Left ventricle myocardium inferior (tissue), 1 donor: ENCODE measurements around the gene GNAS. TPM values are rescaled to one million over a fixed set of nuclear protein-coding genes. Genes with fewer than 3 reads are reported as not detected.

Source experiments
- DNase-seq: peaks from one replicate; pipeline ENCODE4 v3.0.0-alpha.2; 2020
- H3K27ac ChIP-seq: fragments of 200-600 bp; replicated peaks from 2 replicates; pipeline ENCODE4 v1.8.0; 2021
- H3K27me3 ChIP-seq: fragments of 200-600 bp; 2 replicates; pipeline ENCODE4 v1.8.0; 2021; ENCODE audit warnings: low read depth
- H3K36me3 ChIP-seq: fragments of 200-600 bp; 2 replicates; pipeline ENCODE4 v1.8.0; 2021
- H3K4me1 ChIP-seq: fragments of 200-600 bp; 2 replicates; pipeline ENCODE4 v1.8.0; 2021
- H3K4me3 ChIP-seq: fragments of 200-600 bp; 2 replicates; pipeline ENCODE4 v1.8.0; 2021; ENCODE audit warnings: mild to moderate bottlenecking, moderate library complexity
- H3K9me3 ChIP-seq: fragments of 200-600 bp; replicated peaks from 2 replicates; pipeline ENCODE4 v1.8.0; 2021
- intact Hi-C: fragments of 100-400 bp; cut with micrococcal nuclease; formaldehyde crosslinking; loops from one replicate; pipeline ENCODE4 v1.11.0; 2022
- total RNA-seq: library from RNA; stranded (reverse); fragmentation: NEBNext Ultra II Directional; extraction: Animal tissue kit (Norgen Biotek cat#: 25700); gene quantifications from one replicate; pipeline ENCODE4 v1.2.1, GENCODE V29; 2021
- TF ChIP-seq, protein P1 (sequence below): fragments of 200-600 bp; IDR thresholded peaks from 2 replicates; pipeline ENCODE4 v1.8.0; 2021; ENCODE audit warnings: antibody characterized with exemption, mild to moderate bottlenecking, borderline replicate concordance
- donor health status: DM: no; HTN: yes; CAD: no; lungs with severe emphysema.

Gene GNAS
- total RNA-seq, 1 donor from 2014 or later, result 1,444 TPM

DNA sequence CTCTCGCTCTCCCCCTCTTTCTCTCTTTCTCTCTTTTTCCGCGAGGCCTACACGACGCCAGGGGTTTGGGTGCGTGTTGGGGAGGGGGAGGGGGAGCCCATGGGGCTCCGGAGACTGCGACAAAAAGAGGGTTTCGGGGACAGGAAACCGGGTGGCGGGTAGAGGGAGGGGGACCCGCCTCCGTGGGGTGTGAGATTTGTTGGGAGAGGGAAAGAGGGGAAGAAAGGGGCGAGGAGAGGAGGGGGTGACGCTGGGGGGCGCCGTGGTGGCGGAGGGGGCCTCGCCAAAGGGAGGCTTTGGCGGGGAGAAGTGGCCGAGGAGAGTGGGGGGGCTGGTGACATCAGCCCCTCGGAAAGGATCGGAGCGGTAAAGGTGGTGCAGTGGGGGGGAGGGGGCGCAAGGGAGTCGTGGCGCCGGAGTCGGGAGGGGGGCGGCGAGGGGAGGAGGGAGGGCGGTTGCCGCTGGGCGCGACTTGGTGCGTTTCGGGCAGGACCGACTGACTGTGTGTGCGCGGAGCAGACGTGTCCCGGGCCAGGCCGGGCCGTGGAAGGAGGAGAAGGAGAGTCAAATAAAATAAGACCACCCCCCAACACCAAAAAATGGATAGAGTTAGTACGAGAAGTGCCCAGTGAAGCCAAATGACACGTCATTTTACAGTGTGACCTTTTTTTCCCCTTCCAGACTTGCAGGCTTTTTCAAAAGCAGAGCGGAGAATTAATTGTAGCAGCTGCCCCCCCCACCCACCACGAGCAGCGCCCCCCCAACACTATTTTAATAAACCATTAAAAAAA, 39.8 kb downstream of the GNAS start:
- intact Hi-C loops, result no loop called here
- peaks cover 64% of the 10 kb centered on the region for H3K4me1 ChIP-seq

DNA sequence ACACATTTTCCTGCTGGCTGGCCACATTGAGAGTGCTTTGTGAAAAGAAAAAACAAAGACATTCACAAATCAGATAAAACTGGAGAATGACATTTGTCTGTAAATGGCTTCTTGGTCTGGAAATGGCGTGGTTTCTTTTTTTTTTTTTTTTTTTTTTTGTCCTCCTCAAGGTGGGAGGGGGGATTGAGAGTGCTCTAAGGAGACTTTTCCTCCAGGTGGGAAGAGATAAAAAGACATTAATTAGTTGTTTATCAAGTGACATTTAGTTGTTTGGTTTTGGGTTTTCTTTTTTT, 40.4 kb downstream of the GNAS start:
- DNase-seq, result no peak
- TF ChIP-seq, protein P1, sequence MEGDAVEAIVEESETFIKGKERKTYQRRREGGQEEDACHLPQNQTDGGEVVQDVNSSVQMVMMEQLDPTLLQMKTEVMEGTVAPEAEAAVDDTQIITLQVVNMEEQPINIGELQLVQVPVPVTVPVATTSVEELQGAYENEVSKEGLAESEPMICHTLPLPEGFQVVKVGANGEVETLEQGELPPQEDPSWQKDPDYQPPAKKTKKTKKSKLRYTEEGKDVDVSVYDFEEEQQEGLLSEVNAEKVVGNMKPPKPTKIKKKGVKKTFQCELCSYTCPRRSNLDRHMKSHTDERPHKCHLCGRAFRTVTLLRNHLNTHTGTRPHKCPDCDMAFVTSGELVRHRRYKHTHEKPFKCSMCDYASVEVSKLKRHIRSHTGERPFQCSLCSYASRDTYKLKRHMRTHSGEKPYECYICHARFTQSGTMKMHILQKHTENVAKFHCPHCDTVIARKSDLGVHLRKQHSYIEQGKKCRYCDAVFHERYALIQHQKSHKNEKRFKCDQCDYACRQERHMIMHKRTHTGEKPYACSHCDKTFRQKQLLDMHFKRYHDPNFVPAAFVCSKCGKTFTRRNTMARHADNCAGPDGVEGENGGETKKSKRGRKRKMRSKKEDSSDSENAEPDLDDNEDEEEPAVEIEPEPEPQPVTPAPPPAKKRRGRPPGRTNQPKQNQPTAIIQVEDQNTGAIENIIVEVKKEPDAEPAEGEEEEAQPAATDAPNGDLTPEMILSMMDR, result no peak
- peaks cover 68% of the 10 kb centered on the region for H3K4me1 ChIP-seq

More for the DNA sequence above, 39.8 kb downstream of the GNAS start:
- Histone ChIP-seq H3K36me3 (no peaks in the 10 kb centered on the region), H3K9me3 (no peaks in the 10 kb centered on the region), H3K27ac (peak overlapping the region; percentile 98), H3K27me3 (no peaks in the 10 kb centered on the region), H3K4me3 (peak overlapping the region; percentile 91)
- DNase-seq, result peak; percentile 82
- TF ChIP-seq, protein P1, result no peak

DNA sequence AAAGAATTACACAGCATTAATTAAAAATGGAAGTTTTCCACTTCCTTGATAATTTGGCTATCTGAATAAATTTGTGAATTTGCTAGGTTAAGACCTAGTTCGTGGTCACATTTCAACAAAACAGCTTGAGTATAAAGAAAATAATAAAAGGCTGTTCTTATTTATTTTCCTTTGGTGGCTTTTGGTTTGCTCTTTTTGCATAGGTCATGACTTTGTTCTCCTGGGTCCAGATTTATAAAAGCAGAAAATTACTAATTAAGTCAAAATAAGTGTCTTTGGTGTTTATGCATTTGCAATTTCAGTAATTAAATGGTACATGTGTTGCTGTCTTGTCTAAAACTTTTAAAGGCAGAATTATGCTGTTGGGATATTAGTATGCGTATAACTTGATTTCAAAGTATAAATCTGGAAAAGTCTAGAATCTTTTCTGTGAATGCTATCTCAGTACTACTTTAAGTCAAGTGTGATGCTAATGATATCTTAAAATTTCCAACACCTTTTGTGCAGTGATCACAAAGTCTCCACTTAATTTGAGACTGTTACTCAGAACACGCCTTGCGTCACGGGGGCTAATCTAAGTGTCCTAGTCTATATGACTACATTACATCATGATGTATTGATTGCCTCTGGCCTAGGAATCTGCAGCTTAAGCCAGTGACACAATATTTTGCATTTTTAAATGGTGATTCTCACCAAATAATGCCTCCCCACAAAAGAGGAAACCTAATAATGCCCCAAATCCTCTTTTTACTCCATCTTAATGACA, 41.0 kb downstream of the GNAS start:
- no peak for DNase-seq
- intact Hi-C loops, result no loop called here
- no peaks in the 10 kb centered on the region for H3K36me3 ChIP-seq
- peak overlapping the region; percentile 98 for H3K27ac ChIP-seq
- TF ChIP-seq, protein P1, result no peak
- peak overlapping the region; percentile 91 for H3K4me3 ChIP-seq
- H3K27me3 ChIP-seq, result no peaks in the 10 kb centered on the region
- peaks cover 68% of the 10 kb centered on the region for H3K4me1 ChIP-seq
- no peaks in the 10 kb centered on the region for H3K9me3 ChIP-seq

More for the DNA sequence above, 40.4 kb downstream of the GNAS start:
- H3K4me3 ChIP-seq, result peak overlapping the region; percentile 91
- intact Hi-C loops, result no loop called here
- H3K36me3 ChIP-seq, result no peaks in the 10 kb centered on the region
- no peaks in the 10 kb centered on the region for H3K9me3 ChIP-seq
- peak overlapping the region; percentile 98 for H3K27ac ChIP-seq
- no peaks in the 10 kb centered on the region for H3K27me3 ChIP-seq

DNA sequence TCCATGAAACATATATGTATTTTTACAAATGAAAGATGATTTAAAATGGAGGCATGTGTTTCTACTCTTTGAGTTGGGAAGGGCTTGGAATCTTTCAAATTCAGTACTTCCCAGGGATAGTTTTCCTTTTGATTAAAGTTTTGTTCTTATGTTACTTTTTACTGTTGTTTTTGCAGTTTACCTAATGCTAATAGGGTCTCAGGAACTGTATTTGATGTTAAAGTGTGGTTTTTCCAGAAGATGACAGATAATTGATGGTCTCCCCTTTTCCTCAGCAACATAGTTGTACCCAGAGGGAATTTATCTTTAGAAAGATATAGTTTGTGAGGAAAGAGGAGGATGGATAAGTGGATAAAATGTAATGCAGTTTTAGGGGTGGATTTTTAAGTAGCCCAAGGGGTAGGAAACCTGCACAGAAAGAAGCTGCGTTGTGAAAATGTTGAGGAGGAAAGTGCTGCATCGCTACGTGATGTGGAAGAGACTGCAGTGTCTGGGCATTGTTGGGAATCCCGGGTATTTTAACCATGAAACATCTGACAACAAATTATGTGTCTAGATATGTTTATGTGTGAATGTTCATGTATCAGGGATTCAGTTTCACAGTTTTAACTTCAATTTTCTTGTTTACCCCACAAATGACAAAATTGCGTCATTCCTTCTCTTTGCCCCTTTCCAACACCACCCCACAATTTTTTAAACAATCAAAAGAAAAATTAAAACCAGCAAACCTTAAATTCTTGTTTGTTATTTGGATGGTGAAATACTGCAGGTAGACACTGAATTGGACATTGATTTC, 42.3 kb downstream of the GNAS start:
- intact Hi-C loops, result no loop called here
- Histone ChIP-seq H3K4me3 (peak overlapping the region; percentile 91), H3K27ac (peak overlapping the region; percentile 98), H3K9me3 (no peaks in the 10 kb centered on the region), H3K27me3 (no peaks in the 10 kb centered on the region), H3K4me1 (peaks cover 80% of the 10 kb centered on the region), H3K36me3 (peaks cover 5% of the 10 kb centered on the region)
- TF ChIP-seq, protein P1, result no peak
- DNase-seq, result no peak

DNA sequence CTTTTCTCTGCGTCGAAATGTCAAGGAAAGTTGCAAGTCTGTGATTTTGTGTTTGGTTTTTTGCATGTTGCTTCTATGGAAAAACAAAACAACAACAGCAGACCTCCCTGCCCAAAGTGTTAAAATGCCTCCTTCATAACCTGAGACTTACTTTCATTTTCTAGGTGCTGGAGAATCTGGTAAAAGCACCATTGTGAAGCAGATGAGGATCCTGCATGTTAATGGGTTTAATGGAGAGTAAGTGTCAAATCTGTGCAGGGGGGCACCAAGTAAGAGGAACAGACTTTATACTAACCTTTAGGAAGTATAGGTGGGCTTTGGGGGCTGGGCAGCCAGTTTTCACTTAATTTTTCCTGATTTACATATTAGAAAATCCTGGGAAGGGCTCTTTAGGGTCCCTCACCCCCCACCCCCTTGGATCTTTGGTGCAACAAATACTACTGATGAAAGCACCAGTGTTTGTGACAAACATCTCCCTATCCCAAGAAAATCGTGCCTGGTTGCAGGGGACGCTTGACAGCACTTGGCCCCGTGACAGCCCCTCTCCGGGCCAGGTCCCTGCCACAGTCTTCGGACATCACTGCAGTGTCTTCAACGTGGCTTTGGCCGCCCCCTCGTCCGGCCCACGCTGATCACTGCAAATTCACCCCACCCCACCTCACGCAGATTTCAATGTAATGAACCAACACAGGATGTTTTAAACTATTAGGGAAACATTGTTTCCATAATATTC, 43.1 kb downstream of the GNAS start:
- Histone ChIP-seq H3K27me3 (no peaks in the 10 kb centered on the region), H3K4me3 (peak overlapping the region; percentile 91), H3K4me1 (peaks cover 84% of the 10 kb centered on the region), H3K36me3 (peaks cover 5% of the 10 kb centered on the region), H3K27ac (peak overlapping the region; percentile 98), H3K9me3 (no peaks in the 10 kb centered on the region)
- intact Hi-C loops, result no loop called here
- DNase-seq, result no peak
- TF ChIP-seq, protein P1, result no peak
